Spleen (tissue), 7 donors: ENCODE data around the gene TEX28.

Source experiments
- POLR2A ChIP-seq, 3 donors: fragments of 450-650 bp; IDR thresholded peaks; one replicate each; pipeline ENCODE4 v1.5.1; 2017; ENCODE audit warnings: antibody characterized with exemption in 3 of 3, mild to moderate bottlenecking in 1 of 3
- TF ChIP-seq, protein P1 (sequence below), 11 experiments: fragments of 200-600 bp in 7 of 11; fragments of 450-650 bp in 4 of 11; sonication (generic) in 4 of 11; IDR thresholded peaks in 8 of 11; conservative IDR thresholded peaks in 3 of 11; 1 replicate in 7 of 11; 2 replicates in 4 of 11; pipeline versions ENCODE4 v1.4.0 to v1.8.0; 2016 to 2021; ENCODE audit warnings: antibody characterized with exemption in 11 of 11, inconsistent platforms in 4 of 11, mild to moderate bottlenecking in 1 of 11
- donor health status: DM: no; HTN: no; CAD: no; lungs with moderate emphysema.
- donor health status: DM: no; HTN: no; CAD: no.
- donor health status: DM: no; HTN: no; CAD: no.

DNA sequence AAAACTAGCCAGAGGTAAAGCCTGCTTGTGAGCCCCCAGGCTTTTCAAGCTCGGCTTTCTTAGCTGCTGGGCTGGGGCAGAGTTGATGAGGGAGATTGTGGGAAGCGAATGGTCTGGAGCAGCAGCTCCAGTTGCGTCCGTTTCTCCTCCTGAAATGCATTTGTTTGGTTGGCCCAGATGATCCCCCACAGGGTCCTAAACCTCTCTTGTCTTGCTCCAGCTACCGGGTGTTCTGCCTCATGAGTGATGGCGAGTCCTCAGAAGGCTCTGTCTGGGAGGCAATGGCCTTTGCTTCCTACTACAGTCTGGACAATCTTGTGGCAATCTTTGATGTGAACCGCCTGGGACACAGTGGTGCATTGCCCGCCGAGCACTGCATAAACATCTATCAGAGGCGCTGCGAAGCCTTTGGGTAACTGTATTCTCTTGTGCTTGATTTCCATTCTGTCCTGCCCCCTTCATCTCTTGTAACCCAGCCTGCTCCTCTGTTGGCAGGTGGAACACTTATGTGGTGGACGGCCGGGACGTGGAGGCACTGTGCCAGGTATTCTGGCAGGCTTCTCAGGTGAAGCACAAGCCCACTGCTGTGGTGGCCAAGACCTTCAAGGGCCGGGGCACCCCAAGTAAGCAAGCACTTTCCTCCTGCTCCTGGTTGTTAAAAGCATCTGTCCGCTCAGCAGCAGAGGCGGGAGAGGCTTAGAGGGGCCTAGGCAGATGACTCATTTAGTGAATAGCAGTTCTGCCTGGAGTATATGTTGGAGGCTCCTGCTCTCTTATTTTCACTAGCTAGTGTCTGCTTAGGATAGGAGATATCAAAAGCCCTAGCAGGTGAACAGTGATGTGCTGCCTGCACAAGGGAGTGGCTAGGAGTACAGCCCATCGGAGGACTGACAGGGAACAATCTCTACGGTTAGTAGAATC is 16.0 kb upstream of the TEX28 start:
- TF ChIP-seq, protein P1, sequence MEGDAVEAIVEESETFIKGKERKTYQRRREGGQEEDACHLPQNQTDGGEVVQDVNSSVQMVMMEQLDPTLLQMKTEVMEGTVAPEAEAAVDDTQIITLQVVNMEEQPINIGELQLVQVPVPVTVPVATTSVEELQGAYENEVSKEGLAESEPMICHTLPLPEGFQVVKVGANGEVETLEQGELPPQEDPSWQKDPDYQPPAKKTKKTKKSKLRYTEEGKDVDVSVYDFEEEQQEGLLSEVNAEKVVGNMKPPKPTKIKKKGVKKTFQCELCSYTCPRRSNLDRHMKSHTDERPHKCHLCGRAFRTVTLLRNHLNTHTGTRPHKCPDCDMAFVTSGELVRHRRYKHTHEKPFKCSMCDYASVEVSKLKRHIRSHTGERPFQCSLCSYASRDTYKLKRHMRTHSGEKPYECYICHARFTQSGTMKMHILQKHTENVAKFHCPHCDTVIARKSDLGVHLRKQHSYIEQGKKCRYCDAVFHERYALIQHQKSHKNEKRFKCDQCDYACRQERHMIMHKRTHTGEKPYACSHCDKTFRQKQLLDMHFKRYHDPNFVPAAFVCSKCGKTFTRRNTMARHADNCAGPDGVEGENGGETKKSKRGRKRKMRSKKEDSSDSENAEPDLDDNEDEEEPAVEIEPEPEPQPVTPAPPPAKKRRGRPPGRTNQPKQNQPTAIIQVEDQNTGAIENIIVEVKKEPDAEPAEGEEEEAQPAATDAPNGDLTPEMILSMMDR (IDR thresholded peaks at IDR 0.05 in 8 of 11, conservative IDR thresholded peaks at IDR 0.05 in 3 of 11), result no peak
- no peak for TF ChIP-seq POLR2A (IDR thresholded peaks at IDR 0.05)
